ENCODE measurements around the gene CNST. TPM values are rescaled to one million over a fixed set of nuclear protein-coding genes. Genes with fewer than 3 reads are reported as not detected.

The CNST gene
- total and polyA plus RNA-seq, 9 of the 15 experiments (the other 6 are each of a cell fraction or from before 2014, with no cell fraction given): 17.0 to 55.3 (median 30.8) TPM

GRCh38 chr1:246569248-246570238 is 3.3 kb downstream of the CNST start (continued):
- TF ChIP-seq CBX1 (IDR thresholded peaks at IDR 0.05; ENCODE audit: low read depth) (no peak), MAZ (CRISPR knock-in tag; conservative IDR thresholded peaks at IDR 0.05 in 1 of 2, IDR thresholded peaks at IDR 0.05 in 1 of 2) (no peak), STAT5A (IDR thresholded peaks at IDR 0.05; ENCODE audit: borderline replicate concordance, low read length) (no peak), DDX20 (tag; IDR thresholded peaks at IDR 0.05; ENCODE audit: low read depth) (no peak), KDM5B (IDR thresholded peaks at IDR 0.05; ENCODE audit: insufficient replicate concordance, low read depth, low read length) (no peak), ZNF444 (CRISPR knock-in tag; IDR thresholded peaks at IDR 0.05) (no peak), ZFP1 (CRISPR knock-in tag; IDR thresholded peaks at IDR 0.05) (no peak), ZNF224 (CRISPR knock-in tag; IDR thresholded peaks at IDR 0.05) (no peak), FOXA3 (CRISPR knock-in tag; conservative IDR thresholded peaks at IDR 0.05 in 1 of 2, IDR thresholded peaks at IDR 0.05 in 1 of 2) (peak; percentile 74 to 78), MBD2 (IDR thresholded peaks at IDR 0.05; ENCODE audit: borderline replicate concordance, low read depth) (no peak), ZNF445 (CRISPR knock-in tag; IDR thresholded peaks at IDR 0.05; ENCODE audit: low read depth) (no peak), CSDE1 (IDR thresholded peaks at IDR 0.05) (peak in 1 of 2 experiments; percentile 27; a peak in 1 of 4 replicates), RUNX1 (IDR thresholded peaks at IDR 0.05; ENCODE audit: low read depth) (no peak), U2AF2 (optimal IDR thresholded peaks at IDR 0.05; ENCODE audit: low read depth, low read length) (no peak), PHF20 (IDR thresholded peaks at IDR 0.05; ENCODE audit: partially characterized antibody) (no peak), JUN (IDR thresholded peaks at IDR 0.05; ENCODE audit: borderline replicate concordance, low read depth, low read length) (no peak), JUN (CRISPR knock-in tag; IDR thresholded peaks at IDR 0.05; ENCODE audit: borderline replicate concordance) (no peak)
- TF ChIP-seq, protein P1, sequence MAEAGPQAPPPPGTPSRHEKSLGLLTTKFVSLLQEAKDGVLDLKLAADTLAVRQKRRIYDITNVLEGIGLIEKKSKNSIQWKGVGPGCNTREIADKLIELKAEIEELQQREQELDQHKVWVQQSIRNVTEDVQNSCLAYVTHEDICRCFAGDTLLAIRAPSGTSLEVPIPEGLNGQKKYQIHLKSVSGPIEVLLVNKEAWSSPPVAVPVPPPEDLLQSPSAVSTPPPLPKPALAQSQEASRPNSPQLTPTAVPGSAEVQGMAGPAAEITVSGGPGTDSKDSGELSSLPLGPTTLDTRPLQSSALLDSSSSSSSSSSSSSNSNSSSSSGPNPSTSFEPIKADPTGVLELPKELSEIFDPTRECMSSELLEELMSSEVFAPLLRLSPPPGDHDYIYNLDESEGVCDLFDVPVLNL (CRISPR knock-in tag; IDR thresholded peaks at IDR 0.05; ENCODE audit: low read depth): no peak
- TF ChIP-seq, protein P2, sequence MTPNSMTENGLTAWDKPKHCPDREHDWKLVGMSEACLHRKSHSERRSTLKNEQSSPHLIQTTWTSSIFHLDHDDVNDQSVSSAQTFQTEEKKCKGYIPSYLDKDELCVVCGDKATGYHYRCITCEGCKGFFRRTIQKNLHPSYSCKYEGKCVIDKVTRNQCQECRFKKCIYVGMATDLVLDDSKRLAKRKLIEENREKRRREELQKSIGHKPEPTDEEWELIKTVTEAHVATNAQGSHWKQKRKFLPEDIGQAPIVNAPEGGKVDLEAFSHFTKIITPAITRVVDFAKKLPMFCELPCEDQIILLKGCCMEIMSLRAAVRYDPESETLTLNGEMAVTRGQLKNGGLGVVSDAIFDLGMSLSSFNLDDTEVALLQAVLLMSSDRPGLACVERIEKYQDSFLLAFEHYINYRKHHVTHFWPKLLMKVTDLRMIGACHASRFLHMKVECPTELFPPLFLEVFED (CRISPR knock-in tag; conservative IDR thresholded peaks at IDR 0.05): no peak
- TF ChIP-seq, protein P3, sequence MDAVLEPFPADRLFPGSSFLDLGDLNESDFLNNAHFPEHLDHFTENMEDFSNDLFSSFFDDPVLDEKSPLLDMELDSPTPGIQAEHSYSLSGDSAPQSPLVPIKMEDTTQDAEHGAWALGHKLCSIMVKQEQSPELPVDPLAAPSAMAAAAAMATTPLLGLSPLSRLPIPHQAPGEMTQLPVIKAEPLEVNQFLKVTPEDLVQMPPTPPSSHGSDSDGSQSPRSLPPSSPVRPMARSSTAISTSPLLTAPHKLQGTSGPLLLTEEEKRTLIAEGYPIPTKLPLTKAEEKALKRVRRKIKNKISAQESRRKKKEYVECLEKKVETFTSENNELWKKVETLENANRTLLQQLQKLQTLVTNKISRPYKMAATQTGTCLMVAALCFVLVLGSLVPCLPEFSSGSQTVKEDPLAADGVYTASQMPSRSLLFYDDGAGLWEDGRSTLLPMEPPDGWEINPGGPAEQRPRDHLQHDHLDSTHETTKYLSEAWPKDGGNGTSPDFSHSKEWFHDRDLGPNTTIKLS (IDR thresholded peaks at IDR 0.05; ENCODE audit: borderline replicate concordance, low read depth): 0 out of 2 replicates have a peak, but pooled peaks have one; percentile 13

Data from K562 (cell line).